ENCODE measurements around the gene EXD3.
"Not testable (repeated sequence)": the region's sequence is repeated elsewhere in the genome, so short reads cannot be mapped to it uniquely, and the experiment has no call there.

The EXD3 gene

GRCh38 chr9:137339045-137339907 lies 83.7 kb downstream of the EXD3 start:
- DNase-seq (ENCODE audit: low read depth) = no peak

GRCh38 chr9:137336735-137337134 lies 86.2 kb downstream of the EXD3 start:
- DNase-seq (ENCODE audit: low read depth) = no peak

GRCh38 chr9:137333016-137333671 lies 89.8 kb downstream of the EXD3 start:
- no peak for DNase-seq (ENCODE audit: low read depth)

DNA sequence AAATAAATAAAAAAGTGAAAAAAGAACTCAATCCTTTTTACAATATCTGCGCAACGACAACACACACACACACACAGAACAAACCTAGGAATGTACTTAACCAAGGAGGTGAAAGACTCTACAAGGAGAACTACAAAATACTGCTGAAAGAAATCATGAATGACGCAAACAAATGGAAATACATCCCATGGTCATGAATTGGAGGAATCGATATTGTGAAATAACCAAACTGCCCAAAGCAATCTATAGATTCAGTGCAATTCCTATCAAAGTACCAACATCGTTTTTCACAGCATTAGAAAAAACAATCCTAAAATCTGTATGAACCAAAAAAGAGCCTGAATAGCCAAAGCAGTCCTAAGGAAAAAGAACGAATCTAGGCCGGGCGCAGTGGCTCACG lies 91.0 kb downstream of the EXD3 start:
- DNase-seq (ENCODE audit: low read depth) = no peak

DNA sequence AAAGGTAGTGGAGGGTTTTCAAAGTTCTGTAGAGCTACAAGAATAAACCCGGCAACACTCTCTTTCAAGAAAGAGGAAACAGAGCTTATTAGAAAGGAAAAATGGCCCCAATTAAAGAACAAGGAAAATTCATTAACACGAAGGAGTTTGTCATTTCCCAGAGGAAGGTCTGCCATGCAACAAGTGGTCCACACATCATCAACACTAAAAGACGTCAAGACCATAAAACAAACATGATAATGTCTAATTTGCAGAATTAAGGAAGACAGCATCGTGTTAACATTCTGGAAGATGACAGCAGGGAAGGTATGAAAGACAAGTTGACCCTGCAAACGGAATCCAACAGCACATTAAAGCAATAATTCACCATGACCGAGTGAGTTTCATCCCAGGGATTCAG lies 92.3 kb downstream of the EXD3 start:
- no peak for DNase-seq (ENCODE audit: low read depth)

DNA sequence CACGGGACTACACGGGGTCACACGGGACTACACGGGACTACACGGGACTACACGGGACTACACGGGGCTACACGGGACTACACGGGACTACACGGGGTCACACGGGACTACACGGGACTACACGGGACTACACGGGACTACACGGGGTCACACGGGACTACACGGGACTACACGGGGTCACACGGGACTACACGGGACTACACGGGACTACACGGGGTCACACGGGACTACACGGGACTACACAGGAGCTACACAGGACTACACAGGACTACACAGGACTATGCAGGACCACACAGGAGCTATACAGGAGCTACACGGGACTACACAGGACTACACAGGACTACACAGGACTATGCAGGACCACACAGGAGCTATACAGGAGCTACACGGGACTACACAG lies 93.4 kb downstream of the EXD3 start:
- DNase-seq (ENCODE audit: low read depth) = not testable (repeated sequence)

DNA sequence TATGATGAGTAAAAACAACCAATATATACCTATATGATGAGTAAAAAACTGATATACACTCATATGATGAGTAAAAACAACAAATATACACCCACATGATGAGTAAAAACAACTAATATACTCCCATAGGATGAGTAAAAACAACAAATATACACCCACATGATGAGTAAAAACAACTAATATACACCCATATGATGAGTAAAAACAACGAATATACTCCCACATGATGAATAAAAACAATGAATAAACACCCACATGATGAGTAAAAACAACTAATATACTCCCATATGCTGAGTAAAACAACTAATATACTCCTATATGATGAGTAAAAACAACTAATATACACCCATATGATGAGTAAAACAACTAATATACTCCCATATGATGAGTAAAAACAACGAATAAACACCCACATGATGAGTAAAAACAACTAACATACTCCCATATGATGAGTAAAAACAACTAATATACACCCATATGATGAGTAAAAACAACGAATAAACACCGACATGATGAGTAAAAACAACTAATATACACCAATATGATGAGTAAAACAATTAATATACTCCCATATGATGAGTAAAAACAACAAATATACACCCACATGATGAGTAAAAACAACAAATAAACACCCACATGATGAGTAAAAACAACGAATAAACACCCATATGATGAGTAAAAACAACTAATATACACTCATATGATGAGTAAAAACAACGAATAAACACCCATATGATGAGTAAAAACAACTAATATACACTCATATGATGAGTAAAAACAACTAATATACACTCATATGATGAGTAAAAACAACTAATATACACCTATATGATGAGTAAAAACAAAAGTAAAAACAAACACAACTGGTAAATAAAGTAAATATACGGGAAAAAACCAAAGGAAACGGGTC lies 95.1 kb downstream of the EXD3 start:
- DNase-seq (ENCODE audit: low read depth) = not testable (repeated sequence)

- no peak for DNase-seq (ENCODE audit: low read depth)
These were observed 96.4 kb downstream of the EXD3 start for GRCh38 chr9:137326445-137327065.

DNA sequence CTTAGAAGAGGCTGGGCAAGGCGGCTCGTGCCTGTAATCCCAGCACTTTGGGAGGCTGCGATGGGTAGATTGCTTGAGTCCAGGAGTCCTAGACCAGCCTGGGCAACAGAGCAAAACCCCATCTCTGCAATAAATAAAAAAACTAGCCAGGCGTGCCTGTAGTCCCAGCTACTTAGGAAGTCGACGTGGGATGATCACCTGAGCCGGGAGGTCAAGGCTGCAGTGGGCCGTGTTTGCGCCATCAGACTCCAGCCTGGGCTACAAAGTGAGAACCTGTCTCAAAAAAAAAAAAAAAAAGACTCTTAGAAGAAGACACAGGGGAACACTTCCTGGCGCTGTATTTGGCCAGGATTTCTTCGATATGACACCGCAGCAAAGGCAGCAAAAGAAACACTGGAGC lies 97.2 kb downstream of the EXD3 start:
- DNase-seq (ENCODE audit: low read depth) = no peak

- no peak for DNase-seq (ENCODE audit: low read depth)
These were observed 97.8 kb downstream of the EXD3 start for GRCh38 chr9:137325124-137325523.

- no peak for DNase-seq (ENCODE audit: low read depth)
These were observed 99.2 kb downstream of the EXD3 start for GRCh38 chr9:137323531-137324331.

DNA sequence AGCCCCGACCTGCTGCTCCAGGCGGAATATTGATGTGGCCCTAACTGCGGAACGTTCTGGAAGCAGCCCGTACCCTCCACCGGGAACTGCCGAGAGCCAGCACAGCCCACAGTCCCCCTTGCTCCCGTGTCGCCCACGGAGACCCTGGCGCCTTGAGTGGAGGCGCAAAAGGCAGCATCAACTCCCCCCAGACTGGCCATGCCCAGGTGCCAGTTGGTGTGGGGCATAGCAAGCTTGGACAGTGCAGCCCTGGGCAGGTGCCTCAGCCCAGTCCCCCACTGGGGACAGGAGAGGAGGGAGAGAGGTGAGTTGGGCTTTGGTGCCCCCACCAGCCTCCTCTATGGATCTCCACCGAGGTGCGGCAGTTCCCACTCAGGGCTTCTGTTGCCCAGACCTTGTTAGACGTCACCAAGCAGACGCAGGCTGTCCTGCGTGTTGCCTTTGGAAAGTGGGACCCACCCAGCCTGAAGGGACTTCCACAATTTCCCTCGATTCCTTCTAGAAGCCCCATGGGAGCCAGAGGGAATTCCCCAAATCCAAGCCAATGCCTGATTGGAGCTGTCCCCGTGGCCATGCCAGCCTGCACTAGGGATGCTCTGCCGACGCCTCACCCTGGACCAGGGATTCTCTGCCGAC lies 101.1 kb downstream of the EXD3 start:
- DNase-seq (ENCODE audit: low read depth) = no peak

GRCh38 chr9:137320555-137321384 lies 102.2 kb downstream of the EXD3 start:
- DNase-seq (ENCODE audit: low read depth) = no peak

- no peak for DNase-seq (ENCODE audit: low read depth)
These were observed 103.0 kb downstream of the EXD3 start for GRCh38 chr9:137319739-137320551.

GRCh38 chr9:137319011-137319738 lies 103.8 kb downstream of the EXD3 start:
- no peak for DNase-seq (ENCODE audit: low read depth)

DNA sequence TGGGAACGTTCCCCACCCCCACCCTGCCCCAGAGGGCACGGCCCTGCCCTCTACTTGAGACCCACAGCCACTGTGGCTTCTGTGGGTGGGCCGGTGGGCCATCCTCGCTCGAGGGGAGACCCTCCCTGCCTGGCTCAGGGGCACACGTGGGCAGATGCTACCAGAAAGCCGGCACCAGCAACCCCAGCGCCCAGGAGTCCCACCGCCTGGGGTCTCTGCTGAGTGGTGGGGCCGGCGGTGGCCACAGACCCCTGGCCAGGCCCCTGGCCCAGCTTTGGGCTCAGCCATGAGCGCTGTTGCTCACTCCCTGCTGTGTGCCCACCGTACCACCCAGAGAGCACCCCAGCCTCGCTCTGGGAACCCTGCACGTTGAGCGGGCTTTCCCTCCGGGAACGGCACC lies 104.4 kb downstream of the EXD3 start:
- no peak for DNase-seq (ENCODE audit: low read depth)

DNA sequence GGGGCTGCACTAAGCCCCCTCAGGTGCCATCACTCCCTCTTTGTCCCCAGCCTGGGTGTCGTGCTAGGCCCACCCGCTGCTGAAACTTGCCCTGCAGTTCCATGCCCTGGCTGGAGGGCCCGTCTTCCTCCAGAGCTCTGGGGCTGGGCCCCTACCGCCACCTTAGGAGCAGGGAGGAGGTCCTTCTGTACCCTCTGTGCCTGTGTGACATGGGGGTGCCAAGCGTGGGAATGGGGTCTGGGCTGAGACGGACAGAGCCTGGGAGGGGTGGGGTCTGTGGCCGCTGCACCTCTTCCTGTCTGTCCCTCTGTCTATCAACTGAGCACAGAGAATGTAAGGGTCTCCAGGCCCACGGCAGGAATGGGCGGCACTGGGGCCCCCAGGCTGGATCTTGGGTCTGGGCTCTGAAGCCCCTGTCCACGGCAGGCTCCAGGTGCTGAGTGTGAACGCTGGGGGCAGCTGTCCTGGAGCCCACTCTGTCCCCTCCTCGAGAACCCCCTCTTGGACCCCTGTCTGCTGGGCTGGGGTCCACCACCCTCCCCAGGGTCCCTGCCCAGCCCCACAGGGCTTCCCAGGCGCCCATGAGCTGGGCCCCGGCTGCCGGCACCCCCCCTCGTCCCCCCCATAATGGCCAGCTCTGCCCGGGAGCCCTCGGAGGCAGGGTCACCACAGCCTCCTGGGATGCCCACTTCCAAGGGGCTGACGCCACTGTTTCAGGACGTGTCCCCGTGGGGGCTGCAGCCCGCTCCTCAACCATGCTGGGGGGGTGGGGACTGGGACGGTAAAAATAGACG lies 105.0 kb downstream of the EXD3 start:
- no peak for DNase-seq (ENCODE audit: low read depth)

Measured in activated T-cell treated with anti-CD3 and anti-CD28 coated beads for 24 hours (primary cell).